Measurements from ENCODE around the gene PCDH1.

The PCDH1 gene

GRCh38 chr5:141806626-141807025, 71.6 kb downstream of the PCDH1 start:
- no peak for DNase-seq

- no peak for DNase-seq
Observed at GRCh38 chr5:141805874-141806595, 72.2 kb downstream of the PCDH1 start.

GRCh38 chr5:141804475-141804874, 73.7 kb downstream of the PCDH1 start:
- DNase-seq = no peak
